Activated B cell treated with CpG ODN at 0.5 μM for 24 hours (primary cell): ENCODE data around the gene SYDE1. TPM values are rescaled to one million over a fixed set of nuclear protein-coding genes. Genes with fewer than 3 reads are reported as not detected.

Experiments used
- ATAC-seq: fragments of 200-7000 bp; cut with Tn5 transposase; one replicate; pipeline ENCODE4 v1.10.0; 2021; ENCODE audit warnings: low read depth, mild to moderate bottlenecking, moderate library complexity
- CTCF ChIA-PET: fragments of 350-600 bp; sonication (Branson Sonifier 250); formaldehyde crosslinking; loops from one replicate; lab custom pipeline; 2021; ENCODE audit warnings: antibody characterized with exemption; lab: Charles Lee
- POLR2A ChIA-PET: fragments of 350-600 bp; sonication (Branson Sonifier 250); formaldehyde crosslinking; loops from one replicate; lab custom pipeline; 2021; ENCODE audit warnings: antibody characterized with exemption; lab: Charles Lee
- DNase-seq: peaks from one replicate; pipeline ENCODE4 v3.0.0; 2022
- H3K27ac Mint-ChIP-seq: one replicate; pipeline ENCODE4 v1.8.0; 2020; ENCODE audit warnings: mixed read lengths
- H3K27me3 Mint-ChIP-seq: one replicate; pipeline ENCODE4 v1.8.0; 2021; ENCODE audit warnings: mixed read lengths
- H3K36me3 Mint-ChIP-seq: one replicate; pipeline ENCODE4 v1.8.0; 2021; ENCODE audit warnings: low read depth, mixed read lengths
- H3K4me1 Mint-ChIP-seq: one replicate; pipeline ENCODE4 v1.8.0; 2021; ENCODE audit warnings: mixed read lengths
- H3K4me3 Mint-ChIP-seq: one replicate; pipeline ENCODE4 v1.8.0; 2020; ENCODE audit warnings: mild to moderate bottlenecking, mixed read lengths
- H3K9me3 Mint-ChIP-seq: one replicate; pipeline ENCODE4 v1.8.0; 2020; ENCODE audit warnings: mixed read lengths
- intact Hi-C: fragments of 100-400 bp; cut with micrococcal nuclease; formaldehyde crosslinking; loops from one replicate; pipeline ENCODE4 v1.15.1; 2024
- total RNA-seq: library from RNA; stranded (reverse); gene quantifications from 2 replicates; pipeline ENCODE4 v1.2.3, GENCODE V29; 2022
- TF ChIP-seq, protein P1 (sequence below): fragments of 200-600 bp; IDR thresholded peaks from one replicate; pipeline ENCODE4 v1.8.0; 2022; ENCODE audit warnings: antibody characterized with exemption, mild to moderate bottlenecking

Gene SYDE1
- total RNA-seq, 1 donor from 2014 or later, result not detected

DNA sequence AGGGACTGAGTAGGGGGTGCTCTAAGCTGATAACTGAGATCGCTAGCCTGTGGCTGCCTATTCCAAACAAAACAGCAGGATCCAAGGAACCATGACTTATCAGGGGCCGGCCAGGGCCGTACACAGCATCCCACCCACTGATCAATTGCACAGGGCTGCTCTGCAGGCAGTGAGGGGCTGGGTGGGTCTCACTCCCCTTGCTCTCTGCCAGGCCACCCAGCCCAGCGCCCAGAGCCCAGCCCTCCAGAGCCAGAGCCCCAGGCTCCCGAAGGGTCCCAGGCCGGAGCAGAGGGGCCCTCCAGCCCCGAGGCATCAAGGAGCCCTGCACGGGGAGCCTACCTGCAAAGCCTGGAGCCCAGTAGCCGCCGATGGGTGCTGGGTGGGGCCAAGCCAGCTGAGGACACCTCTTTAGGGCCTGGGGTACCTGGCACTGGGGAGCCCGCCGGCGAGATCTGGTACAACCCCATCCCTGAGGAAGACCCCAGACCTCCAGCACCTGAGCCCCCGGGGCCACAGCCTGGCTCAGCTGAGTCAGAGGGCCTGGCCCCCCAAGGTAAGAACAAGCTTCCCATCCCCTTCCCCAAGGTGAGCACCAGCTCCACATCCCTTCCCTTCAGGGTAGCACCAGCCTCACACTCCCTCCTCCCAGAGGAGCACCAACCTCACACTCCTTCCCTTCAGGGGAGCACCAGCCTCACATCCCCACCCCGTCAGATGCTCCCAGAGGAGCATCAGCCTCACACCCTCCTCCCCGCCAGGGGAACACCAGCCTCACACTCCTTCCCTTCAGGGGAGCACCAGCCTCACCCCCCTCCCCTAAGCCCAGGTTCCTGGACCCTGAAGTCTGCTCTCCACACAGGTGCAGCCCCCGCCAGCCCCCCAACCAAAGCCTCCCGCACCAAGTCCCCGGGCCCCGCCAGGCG is 1.9 kb downstream of the SYDE1 start:
- TF ChIP-seq, protein P1, sequence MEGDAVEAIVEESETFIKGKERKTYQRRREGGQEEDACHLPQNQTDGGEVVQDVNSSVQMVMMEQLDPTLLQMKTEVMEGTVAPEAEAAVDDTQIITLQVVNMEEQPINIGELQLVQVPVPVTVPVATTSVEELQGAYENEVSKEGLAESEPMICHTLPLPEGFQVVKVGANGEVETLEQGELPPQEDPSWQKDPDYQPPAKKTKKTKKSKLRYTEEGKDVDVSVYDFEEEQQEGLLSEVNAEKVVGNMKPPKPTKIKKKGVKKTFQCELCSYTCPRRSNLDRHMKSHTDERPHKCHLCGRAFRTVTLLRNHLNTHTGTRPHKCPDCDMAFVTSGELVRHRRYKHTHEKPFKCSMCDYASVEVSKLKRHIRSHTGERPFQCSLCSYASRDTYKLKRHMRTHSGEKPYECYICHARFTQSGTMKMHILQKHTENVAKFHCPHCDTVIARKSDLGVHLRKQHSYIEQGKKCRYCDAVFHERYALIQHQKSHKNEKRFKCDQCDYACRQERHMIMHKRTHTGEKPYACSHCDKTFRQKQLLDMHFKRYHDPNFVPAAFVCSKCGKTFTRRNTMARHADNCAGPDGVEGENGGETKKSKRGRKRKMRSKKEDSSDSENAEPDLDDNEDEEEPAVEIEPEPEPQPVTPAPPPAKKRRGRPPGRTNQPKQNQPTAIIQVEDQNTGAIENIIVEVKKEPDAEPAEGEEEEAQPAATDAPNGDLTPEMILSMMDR, result no peak
- Mint-ChIP-seq H3K27me3 (peaks cover 35% of the 10 kb centered on the region), H3K4me1 (peaks cover 11% of the 10 kb centered on the region), H3K27ac (no peak overlapping the region), H3K9me3 (peaks cover 11% of the 10 kb centered on the region), H3K4me3 (no peak overlapping the region), H3K36me3 (no peaks in the 10 kb centered on the region)
- intact Hi-C loops, result no loop called here
- ChIA-PET CTCF (no interaction called here), POLR2A (no interaction called here)
- ATAC-seq, result no peak
- DNase-seq, result no peak

DNA sequence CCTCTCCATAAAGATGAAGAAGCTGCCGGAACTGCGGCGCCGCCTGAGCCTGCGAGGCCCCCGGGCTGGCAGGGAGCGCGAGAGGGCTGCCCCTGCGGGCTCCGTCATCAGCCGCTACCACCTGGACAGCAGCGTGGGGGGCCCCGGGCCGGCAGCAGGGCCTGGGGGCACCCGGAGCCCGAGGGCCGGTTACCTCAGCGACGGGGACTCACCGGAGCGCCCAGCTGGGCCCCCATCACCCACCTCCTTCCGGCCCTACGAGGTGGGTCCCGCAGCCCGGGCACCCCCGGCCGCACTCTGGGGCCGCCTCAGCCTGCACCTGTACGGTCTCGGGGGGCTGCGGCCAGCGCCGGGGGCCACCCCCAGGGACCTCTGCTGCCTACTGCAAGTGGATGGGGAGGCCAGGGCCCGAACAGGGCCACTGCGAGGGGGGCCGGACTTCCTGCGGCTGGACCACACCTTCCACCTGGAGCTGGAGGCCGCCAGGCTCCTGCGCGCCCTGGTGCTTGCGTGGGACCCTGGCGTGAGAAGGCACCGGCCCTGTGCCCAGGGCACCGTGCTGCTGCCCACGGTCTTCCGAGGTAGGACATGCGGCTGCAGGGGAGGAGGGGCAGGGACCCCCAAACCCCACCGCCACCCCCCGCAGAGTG is 2.7 kb downstream of the SYDE1 start:
- POLR2A ChIA-PET, result no interaction called here

DNA sequence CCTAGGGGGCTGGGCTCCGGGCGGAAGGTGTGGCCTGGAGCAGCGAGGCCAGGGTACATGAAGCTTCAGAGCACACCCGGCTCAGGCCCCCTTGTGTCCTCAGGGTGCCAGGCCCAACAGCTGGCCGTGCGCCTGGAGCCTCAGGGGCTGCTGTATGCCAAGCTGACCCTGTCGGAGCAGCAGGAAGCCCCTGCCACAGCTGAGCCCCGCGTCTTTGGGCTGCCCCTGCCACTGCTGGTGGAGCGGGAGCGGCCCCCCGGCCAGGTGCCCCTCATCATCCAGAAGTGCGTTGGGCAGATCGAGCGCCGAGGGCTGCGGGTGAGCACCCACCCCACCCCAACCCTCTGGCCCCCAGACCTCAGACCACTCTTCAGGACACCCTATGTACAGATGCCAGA is 3.2 kb downstream of the SYDE1 start:
- CTCF ChIA-PET, result no interaction called here
- H3K9me3 Mint-ChIP-seq, result no peaks in the 10 kb centered on the region
- POLR2A ChIA-PET, result no interaction called here
- TF ChIP-seq, protein P1, result no peak
- DNase-seq (no peak), ATAC-seq (no peak)
- peaks cover 11% of the 10 kb centered on the region for H3K4me1 Mint-ChIP-seq
- peaks cover 8% of the 10 kb centered on the region for H3K36me3 Mint-ChIP-seq
- peaks cover 23% of the 10 kb centered on the region for H3K27me3 Mint-ChIP-seq
- H3K27ac Mint-ChIP-seq, result no peak overlapping the region
- intact Hi-C loops, result no loop called here
- no peak overlapping the region for H3K4me3 Mint-ChIP-seq

More for the DNA sequence above, 2.7 kb downstream of the SYDE1 start:
- peaks cover 4% of the 10 kb centered on the region for H3K9me3 Mint-ChIP-seq
- DNase-seq (no peak), ATAC-seq (no peak)
- H3K27ac Mint-ChIP-seq, result no peak overlapping the region
- H3K36me3 Mint-ChIP-seq, result peaks cover 3% of the 10 kb centered on the region
- H3K4me3 Mint-ChIP-seq, result no peak overlapping the region
- TF ChIP-seq, protein P1, result no peak
- intact Hi-C loops, result no loop called here
- CTCF ChIA-PET, result no interaction called here
- peaks cover 27% of the 10 kb centered on the region for H3K27me3 Mint-ChIP-seq
- H3K4me1 Mint-ChIP-seq, result peaks cover 11% of the 10 kb centered on the region

DNA sequence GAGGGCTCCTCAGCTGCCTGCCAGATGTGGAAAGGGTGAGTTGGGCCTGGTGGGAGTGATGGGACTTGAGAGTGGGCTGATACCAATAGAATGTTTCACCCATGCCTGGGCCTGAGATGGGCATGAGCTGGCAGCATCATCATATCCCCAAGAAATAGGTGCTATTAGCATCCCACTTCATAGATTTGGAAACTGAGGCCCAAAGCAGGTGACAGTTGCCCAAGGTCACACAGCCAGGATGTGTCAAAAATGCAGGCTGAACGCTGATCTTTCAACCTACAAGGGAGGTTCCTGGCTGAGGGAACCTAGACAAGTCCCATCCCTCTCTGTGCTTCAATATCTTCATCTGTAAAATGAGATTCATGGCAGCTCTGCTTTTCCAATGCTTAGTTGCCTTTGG is 4.6 kb downstream of the SYDE1 start:
- POLR2A ChIA-PET, result no interaction called here
- H3K9me3 Mint-ChIP-seq, result no peaks in the 10 kb centered on the region
- no peak overlapping the region for H3K27ac Mint-ChIP-seq
- peaks cover 8% of the 10 kb centered on the region for H3K4me1 Mint-ChIP-seq
- TF ChIP-seq, protein P1, result no peak
- CTCF ChIA-PET, result no interaction called here
- no peak overlapping the region for H3K4me3 Mint-ChIP-seq
- peaks cover 12% of the 10 kb centered on the region for H3K27me3 Mint-ChIP-seq
- peaks cover 19% of the 10 kb centered on the region for H3K36me3 Mint-ChIP-seq
- ATAC-seq (no peak), DNase-seq (no peak)
- intact Hi-C loops, result no loop called here

DNA sequence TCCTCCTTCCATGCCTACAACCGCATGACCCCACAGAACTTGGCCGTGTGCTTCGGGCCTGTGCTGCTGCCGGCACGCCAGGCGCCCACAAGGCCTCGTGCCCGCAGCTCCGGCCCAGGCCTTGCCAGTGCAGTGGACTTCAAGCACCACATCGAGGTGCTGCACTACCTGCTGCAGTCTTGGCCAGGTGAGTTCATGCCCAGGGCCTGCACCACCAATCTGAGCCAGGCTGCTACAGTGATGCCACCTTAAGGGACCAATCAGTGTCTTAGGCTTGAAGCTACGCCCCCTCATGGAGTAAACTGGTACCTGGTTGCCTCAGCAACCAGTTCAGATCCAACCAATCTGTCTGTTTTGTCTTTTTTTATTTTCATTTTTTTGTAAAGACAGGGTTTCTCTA is 5.2 kb downstream of the SYDE1 start:
- POLR2A ChIA-PET, result no interaction called here
- DNase-seq, result no peak
- H3K4me1 Mint-ChIP-seq, result peaks cover 5% of the 10 kb centered on the region
- no peak for ATAC-seq
- TF ChIP-seq, protein P1, result no peak
- H3K27ac Mint-ChIP-seq, result no peak overlapping the region
- H3K36me3 Mint-ChIP-seq, result peaks cover 25% of the 10 kb centered on the region
- H3K9me3 Mint-ChIP-seq, result no peaks in the 10 kb centered on the region
- no peak overlapping the region for H3K4me3 Mint-ChIP-seq
- H3K27me3 Mint-ChIP-seq, result peaks cover 9% of the 10 kb centered on the region
- CTCF ChIA-PET, result no interaction called here
- intact Hi-C loops, result no loop called here
